HG03064 (cell line): ENCODE measurements around the gene ISCA2.
"Not testable (repeated sequence)": the region's sequence is repeated elsewhere in the genome, so short reads cannot be mapped to it uniquely, and the experiment has no call there.

Experiments used
- ATAC-seq: cut with Tn5 transposase; IDR thresholded peaks from one replicate; pipeline ENCODE4 v1.9.1; 2021; ENCODE audit warnings: low read depth; ENCODE audit not compliant: unreplicated experiment

The ISCA2 gene

GRCh38 chr14:74526854-74527585 lies 33.5 kb downstream of the ISCA2 start:
- no peak for ATAC-seq

GRCh38 chr14:74527736-74528280 lies 34.2 kb downstream of the ISCA2 start:
- ATAC-seq, result no peak

GRCh38 chr14:74528406-74528805 lies 34.8 kb downstream of the ISCA2 start:
- no peak for ATAC-seq

- ATAC-seq, result no peak
Observed at GRCh38 chr14:74528886-74529285, 35.3 kb downstream of the ISCA2 start.

- no peak for ATAC-seq
Observed at GRCh38 chr14:74531006-74531405, 37.4 kb downstream of the ISCA2 start.

GRCh38 chr14:74531467-74531866 lies 37.9 kb downstream of the ISCA2 start:
- no peak for ATAC-seq

- no peak for ATAC-seq
Observed at GRCh38 chr14:74532246-74532645, 38.7 kb downstream of the ISCA2 start.

- ATAC-seq, result no peak
Observed at GRCh38 chr14:74533576-74533975, 40.0 kb downstream of the ISCA2 start.

GRCh38 chr14:74535756-74536325 lies 42.3 kb downstream of the ISCA2 start:
- ATAC-seq, result no peak

GRCh38 chr14:74536336-74536735 lies 42.8 kb downstream of the ISCA2 start:
- ATAC-seq, result not testable (repeated sequence)

- no peak for ATAC-seq
Observed at GRCh38 chr14:74538411-74539391, 45.1 kb downstream of the ISCA2 start.

- no peak for ATAC-seq
Observed at GRCh38 chr14:74539503-74539902, 45.9 kb downstream of the ISCA2 start.

- ATAC-seq, result no peak
Observed at GRCh38 chr14:74541225-74541624, 47.7 kb downstream of the ISCA2 start.

GRCh38 chr14:74542056-74542685 lies 48.6 kb downstream of the ISCA2 start:
- ATAC-seq, result no peak

- no peak for ATAC-seq
Observed at GRCh38 chr14:74543771-74544438, 50.3 kb downstream of the ISCA2 start.

- no peak for ATAC-seq
Observed at GRCh38 chr14:74545386-74545785, 51.8 kb downstream of the ISCA2 start.

- no peak for ATAC-seq
Observed at GRCh38 chr14:74546416-74546815, 52.9 kb downstream of the ISCA2 start.
